Activated CD4-positive, alpha-beta T cell treated with anti-CD3 and anti-CD28 coated beads for 24 hours (primary cell): ENCODE data around the gene FOXA3.
"Not testable (repeated sequence)": the region's sequence is repeated elsewhere in the genome, so short reads cannot be mapped to it uniquely, and the experiment has no call there.

Source experiments
- DNase-seq, 2 donors: peaks; one replicate each; pipeline ENCODE4 v3.0.0-alpha.2; 2020; ENCODE audit warnings: low read depth in 2 of 2

The FOXA3 gene

GRCh38 chr19:45828523-45828922 is 35.6 kb upstream of the FOXA3 start:
- no peak for DNase-seq

- DNase-seq, result no peak
Measured at GRCh38 chr19:45828945-45829344, 35.2 kb upstream of the FOXA3 start.

- no peak for DNase-seq
Measured at GRCh38 chr19:45834970-45835369, 29.2 kb upstream of the FOXA3 start.

- no peak for DNase-seq
Measured at GRCh38 chr19:45842198-45842597, 21.9 kb upstream of the FOXA3 start.

GRCh38 chr19:45847663-45848062 is 16.5 kb upstream of the FOXA3 start:
- no peak for DNase-seq

GRCh38 chr19:45848922-45849321 is 15.2 kb upstream of the FOXA3 start:
- no peak for DNase-seq

- DNase-seq, result no peak
Measured at GRCh38 chr19:45852145-45852750, 11.9 kb upstream of the FOXA3 start.

- DNase-seq, result no peak
Measured at GRCh38 chr19:45852983-45853382, 11.1 kb upstream of the FOXA3 start.

- DNase-seq, result no peak
Measured at GRCh38 chr19:45854167-45854778, 9.9 kb upstream of the FOXA3 start.

- no peak for DNase-seq
Measured at GRCh38 chr19:45860359-45861259, 3.5 kb upstream of the FOXA3 start.

- DNase-seq, result no peak
Measured at GRCh38 chr19:45862271-45862563, 1.9 kb upstream of the FOXA3 start.

GRCh38 chr19:45862564-45863334 is 1.4 kb upstream of the FOXA3 start, which contains the start of gene SYMPK:
SYMPK (minus strand) TSS chr19:45863147; CDS start chr19:45854495, 8,652 bp downstream.
- DNase-seq, result peak; percentile 96 to 99

- DNase-seq, result no peak
Measured at GRCh38 chr19:45863335-45863839, 739 bp upstream of the FOXA3 start.

- DNase-seq, result no peak
Measured at GRCh38 chr19:45864629-45865082, 530 bp downstream of the FOXA3 start.

GRCh38 chr19:45865269-45865948 is 1.3 kb downstream of the FOXA3 start:
- no peak for DNase-seq

- no peak for DNase-seq
Measured at GRCh38 chr19:45866400-45867176, 2.5 kb downstream of the FOXA3 start.

GRCh38 chr19:45867241-45867640 is 3.1 kb downstream of the FOXA3 start:
- not testable (repeated sequence) for DNase-seq

- no peak for DNase-seq
Measured at GRCh38 chr19:45870798-45871197, 6.7 kb downstream of the FOXA3 start.

GRCh38 chr19:45872095-45872919 is 8.2 kb downstream of the FOXA3 start:
- DNase-seq, result no peak
